Effector CD4-positive, alpha-beta T cell (primary cell): ENCODE measurements around the gene ATP8A1.

Experiments
- DNase-seq: peaks from one replicate; pipeline ENCODE4 v3.0.0-alpha.2; 2020

The ATP8A1 gene

GRCh38 chr4:42624551-42624950 is 32.4 kb downstream of the ATP8A1 start:
- DNase-seq = no peak

GRCh38 chr4:42618023-42618422 is 38.9 kb downstream of the ATP8A1 start:
- no peak for DNase-seq

- no peak for DNase-seq
Measured at GRCh38 chr4:42617030-42617429, 39.9 kb downstream of the ATP8A1 start.

- DNase-seq = no peak
Measured at GRCh38 chr4:42616572-42616971, 40.3 kb downstream of the ATP8A1 start.

- no peak for DNase-seq
Measured at GRCh38 chr4:42615131-42615763, 41.7 kb downstream of the ATP8A1 start.

- no peak for DNase-seq
Measured at GRCh38 chr4:42612898-42613297, 44.0 kb downstream of the ATP8A1 start.

GRCh38 chr4:42610941-42611340 is 46.0 kb downstream of the ATP8A1 start:
- no peak for DNase-seq

- no peak for DNase-seq
Measured at GRCh38 chr4:42609051-42609450, 47.9 kb downstream of the ATP8A1 start.

GRCh38 chr4:42608551-42608950 is 48.4 kb downstream of the ATP8A1 start:
- no peak for DNase-seq

- no peak for DNase-seq
Measured at GRCh38 chr4:42607011-42607726, 49.7 kb downstream of the ATP8A1 start.

GRCh38 chr4:42605264-42605663 is 51.6 kb downstream of the ATP8A1 start:
- DNase-seq = no peak

GRCh38 chr4:42603862-42604261 is 53.0 kb downstream of the ATP8A1 start:
- DNase-seq = no peak

- no peak for DNase-seq
Measured at GRCh38 chr4:42600578-42600977, 56.3 kb downstream of the ATP8A1 start.

GRCh38 chr4:42596918-42597317 is 60.0 kb downstream of the ATP8A1 start:
- DNase-seq = no peak

GRCh38 chr4:42594888-42595287 is 62.0 kb downstream of the ATP8A1 start:
- no peak for DNase-seq

GRCh38 chr4:42588909-42589308 is 68.0 kb downstream of the ATP8A1 start:
- DNase-seq = no peak

GRCh38 chr4:42586775-42587174 is 70.1 kb downstream of the ATP8A1 start:
- DNase-seq = no peak

GRCh38 chr4:42579903-42580302 is 77.0 kb downstream of the ATP8A1 start:
- no peak for DNase-seq

- no peak for DNase-seq
Measured at GRCh38 chr4:42578187-42578586, 78.7 kb downstream of the ATP8A1 start.

GRCh38 chr4:42574870-42575430 is 82.0 kb downstream of the ATP8A1 start:
- no peak for DNase-seq

GRCh38 chr4:42573249-42573648 is 83.7 kb downstream of the ATP8A1 start:
- DNase-seq = no peak

- DNase-seq = no peak
Measured at GRCh38 chr4:42570221-42570620, 86.7 kb downstream of the ATP8A1 start.

GRCh38 chr4:42568610-42569207 is 88.2 kb downstream of the ATP8A1 start:
- DNase-seq = peak; percentile 59

- DNase-seq = no peak
Measured at GRCh38 chr4:42566835-42567234, 90.1 kb downstream of the ATP8A1 start.
